ENCODE data around the gene RUNDC3A. TPM values are rescaled to one million over a fixed set of nuclear protein-coding genes. Genes with fewer than 3 reads are reported as not detected.
"Not testable (repeated sequence)": the region's sequence is repeated elsewhere in the genome, so short reads cannot be mapped to it uniquely, and the experiment has no call there.

RUNDC3A gene
- total RNA-seq, 1 donor from 2014 or later = 0.40 TPM

- no peak for DNase-seq (ENCODE audit: low spot score)
- H3K36me3 Mint-ChIP-seq (ENCODE audit: low read depth) = no peaks in the 10 kb centered on the region
- no peaks in the 10 kb centered on the region for H3K9me3 Mint-ChIP-seq (ENCODE audit: low read depth)
- H3K27me3 Mint-ChIP-seq (ENCODE audit: low read depth) = peaks cover 10% of the 10 kb centered on the region
- H3K4me1 Mint-ChIP-seq (ENCODE audit: low read depth) = no peaks in the 10 kb centered on the region
- H3K4me3 Mint-ChIP-seq (ENCODE audit: unreplicated experiment) = no peak overlapping the region
- H3K27ac Mint-ChIP-seq (ENCODE audit: unreplicated experiment) = no peak overlapping the region
- TF ChIP-seq, protein P1, sequence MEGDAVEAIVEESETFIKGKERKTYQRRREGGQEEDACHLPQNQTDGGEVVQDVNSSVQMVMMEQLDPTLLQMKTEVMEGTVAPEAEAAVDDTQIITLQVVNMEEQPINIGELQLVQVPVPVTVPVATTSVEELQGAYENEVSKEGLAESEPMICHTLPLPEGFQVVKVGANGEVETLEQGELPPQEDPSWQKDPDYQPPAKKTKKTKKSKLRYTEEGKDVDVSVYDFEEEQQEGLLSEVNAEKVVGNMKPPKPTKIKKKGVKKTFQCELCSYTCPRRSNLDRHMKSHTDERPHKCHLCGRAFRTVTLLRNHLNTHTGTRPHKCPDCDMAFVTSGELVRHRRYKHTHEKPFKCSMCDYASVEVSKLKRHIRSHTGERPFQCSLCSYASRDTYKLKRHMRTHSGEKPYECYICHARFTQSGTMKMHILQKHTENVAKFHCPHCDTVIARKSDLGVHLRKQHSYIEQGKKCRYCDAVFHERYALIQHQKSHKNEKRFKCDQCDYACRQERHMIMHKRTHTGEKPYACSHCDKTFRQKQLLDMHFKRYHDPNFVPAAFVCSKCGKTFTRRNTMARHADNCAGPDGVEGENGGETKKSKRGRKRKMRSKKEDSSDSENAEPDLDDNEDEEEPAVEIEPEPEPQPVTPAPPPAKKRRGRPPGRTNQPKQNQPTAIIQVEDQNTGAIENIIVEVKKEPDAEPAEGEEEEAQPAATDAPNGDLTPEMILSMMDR (IDR thresholded peaks at IDR 0.05) = no peak
Observed at GRCh38 chr17:44338702-44339101, 30.3 kb downstream of the RUNDC3A start.

- H3K4me1 Mint-ChIP-seq (ENCODE audit: low read depth); H3K9me3 Mint-ChIP-seq (ENCODE audit: low read depth); H3K4me3 Mint-ChIP-seq (ENCODE audit: unreplicated experiment); H3K27ac Mint-ChIP-seq (ENCODE audit: unreplicated experiment); H3K27me3 Mint-ChIP-seq (ENCODE audit: low read depth); DNase-seq (ENCODE audit: low spot score); H3K36me3 Mint-ChIP-seq (ENCODE audit: low read depth): not testable (repeated sequence)
Observed at GRCh38 chr17:44340553-44340952, 32.2 kb downstream of the RUNDC3A start.

- Mint-ChIP-seq H3K9me3 (ENCODE audit: low read depth) (no peaks in the 10 kb centered on the region), H3K36me3 (ENCODE audit: low read depth) (no peaks in the 10 kb centered on the region), H3K27ac (ENCODE audit: unreplicated experiment) (no peak overlapping the region), H3K4me3 (ENCODE audit: unreplicated experiment) (no peak overlapping the region), H3K4me1 (ENCODE audit: low read depth) (peaks cover 14% of the 10 kb centered on the region), H3K27me3 (ENCODE audit: low read depth) (peaks cover 7% of the 10 kb centered on the region)
- no peak for DNase-seq (ENCODE audit: low spot score)
- TF ChIP-seq, protein P1 (IDR thresholded peaks at IDR 0.05) = no peak
Observed at GRCh38 chr17:44343510-44344209, 35.3 kb downstream of the RUNDC3A start.

- no peaks in the 10 kb centered on the region for H3K9me3 Mint-ChIP-seq (ENCODE audit: low read depth)
Observed at GRCh38 chr17:44344939-44345453, 36.6 kb downstream of the RUNDC3A start, which contains the start of gene GRN. Gene GRN (plus strand): TSS chr17:44345302. CDS start chr17:44349165, 3,863 bp downstream.

DNA sequence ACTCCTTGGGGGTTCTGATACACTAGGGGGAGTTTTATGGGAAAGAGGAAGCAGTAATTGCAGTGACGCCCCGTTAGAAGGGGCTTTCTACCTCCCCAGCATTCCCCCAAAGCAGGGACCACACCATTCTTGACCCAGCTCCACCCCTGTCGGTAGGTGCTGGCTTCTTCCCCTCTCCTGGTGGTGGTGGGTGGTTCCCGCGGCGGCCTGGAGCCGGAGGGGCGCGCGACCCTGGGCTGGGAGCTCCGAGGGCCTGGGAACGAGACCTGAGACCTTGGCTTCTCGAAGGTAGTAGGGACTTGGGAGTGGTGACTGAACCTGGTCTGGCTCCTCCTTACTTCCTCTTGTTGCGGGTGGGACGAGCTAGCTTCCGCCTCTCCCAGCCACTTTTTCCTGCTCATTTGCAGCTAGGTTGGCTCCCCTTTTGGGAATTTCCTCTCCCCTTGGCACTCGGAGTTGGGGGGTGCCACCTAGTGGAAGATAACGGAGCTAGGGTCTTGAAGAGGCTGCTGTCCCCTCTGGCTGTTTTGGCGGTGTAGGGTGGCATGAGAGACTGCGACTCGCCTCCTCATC is 37.1 kb downstream of the RUNDC3A start:
- TF ChIP-seq, protein P1 (IDR thresholded peaks at IDR 0.05) = peak; percentile 77
- DNase-seq (ENCODE audit: low spot score) = no peak
- H3K27me3 Mint-ChIP-seq (ENCODE audit: low read depth) = peaks cover 7% of the 10 kb centered on the region
- no peaks in the 10 kb centered on the region for H3K36me3 Mint-ChIP-seq (ENCODE audit: low read depth)
- H3K27ac Mint-ChIP-seq (ENCODE audit: unreplicated experiment) = peak overlapping the region; percentile 88
- H3K9me3 Mint-ChIP-seq (ENCODE audit: low read depth) = no peaks in the 10 kb centered on the region
- peak overlapping the region; percentile 92 for H3K4me3 Mint-ChIP-seq (ENCODE audit: unreplicated experiment)
- H3K4me1 Mint-ChIP-seq (ENCODE audit: low read depth) = peaks cover 14% of the 10 kb centered on the region

More at GRCh38 chr17:44344939-44345453, 36.6 kb downstream of the RUNDC3A start, which contains the start of gene GRN:
- DNase-seq (ENCODE audit: low spot score) = peak; percentile 96
- H3K27me3 Mint-ChIP-seq (ENCODE audit: low read depth) = peaks cover 7% of the 10 kb centered on the region
- peak within 1 kb of the TSS; percentile 92 for H3K4me3 Mint-ChIP-seq (ENCODE audit: unreplicated experiment)
- H3K4me1 Mint-ChIP-seq (ENCODE audit: low read depth) = peaks cover 14% of the 10 kb centered on the region
- TF ChIP-seq, protein P1 (IDR thresholded peaks at IDR 0.05) = no peak
- H3K36me3 Mint-ChIP-seq (ENCODE audit: low read depth) = no peaks in the 10 kb centered on the region
- H3K27ac Mint-ChIP-seq (ENCODE audit: unreplicated experiment) = peak within 1 kb of the TSS; percentile 97
